Muscle of leg (tissue), 11 donors: ENCODE measurements around the gene CHIC1. TPM values are rescaled to one million over a fixed set of nuclear protein-coding genes. Genes with fewer than 3 reads are reported as not detected.
"Not testable (repeated sequence)": the region's sequence is repeated elsewhere in the genome, so short reads cannot be mapped to it uniquely, and the experiment has no call there.

Experiments
- DNase-seq: peaks from one replicate; pipeline ENCODE4 v3.0.0; 2013
- H3K27ac ChIP-seq: one replicate; pipeline ENCODE4 v1.5.1; 2013; ENCODE audit warnings: mild to moderate bottlenecking, low read length, control low read depth
- H3K27me3 ChIP-seq: one replicate; pipeline ENCODE4 v1.6.1; 2013; ENCODE audit warnings: low read length; ENCODE audit not compliant: control insufficient read depth, insufficient read depth
- H3K36me3 ChIP-seq: one replicate; pipeline ENCODE4 v1.6.1; 2013; ENCODE audit warnings: low read length; ENCODE audit not compliant: control insufficient read depth, insufficient read depth
- H3K4me1 ChIP-seq: one replicate; pipeline ENCODE4 v1.6.1; 2013; ENCODE audit warnings: low read length; ENCODE audit not compliant: control insufficient read depth, insufficient read depth
- H3K4me3 ChIP-seq: one replicate; pipeline ENCODE4 v1.5.1; 2013; ENCODE audit warnings: low read length, control low read depth
- H3K9me3 ChIP-seq: replicated peaks from 2 replicates; pipeline ENCODE4 v1.6.1; 2013; ENCODE audit warnings: low read depth, low read length; ENCODE audit not compliant: control insufficient read depth
- WGBS: methylation state at CpG from one replicate; pipeline ENCODE4 v1.1.5; 2013; ENCODE audit warnings: missing lambda C conversion rate; ENCODE audit not compliant: insufficient coverage; 5-methylcytosine and 5-hydroxymethylcytosine counted together
- polyA plus RNA-seq, 8 donors: library from polyadenylated mRNA; unstranded; fragments of 120-200 nt; gene quantifications; one replicate each; pipeline versions ENCODE4 v1.2.1 to v1.2.3, GENCODE V29; 2013; ENCODE audit warnings: inconsistent platforms in 1 of 8, low replicate concordance in 1 of 8; ENCODE audit not compliant: insufficient read length in 8 of 8, insufficient read depth in 1 of 8
- total RNA-seq: library from RNA; stranded (reverse); fragments of 120-200 nt; gene quantifications from one replicate; pipeline ENCODE4 v1.2.4, GENCODE V29; 2013

Gene CHIC1
- total and polyA plus RNA-seq, 9 donors = 5.7 to 9.0 (median 7.6) TPM

DNA sequence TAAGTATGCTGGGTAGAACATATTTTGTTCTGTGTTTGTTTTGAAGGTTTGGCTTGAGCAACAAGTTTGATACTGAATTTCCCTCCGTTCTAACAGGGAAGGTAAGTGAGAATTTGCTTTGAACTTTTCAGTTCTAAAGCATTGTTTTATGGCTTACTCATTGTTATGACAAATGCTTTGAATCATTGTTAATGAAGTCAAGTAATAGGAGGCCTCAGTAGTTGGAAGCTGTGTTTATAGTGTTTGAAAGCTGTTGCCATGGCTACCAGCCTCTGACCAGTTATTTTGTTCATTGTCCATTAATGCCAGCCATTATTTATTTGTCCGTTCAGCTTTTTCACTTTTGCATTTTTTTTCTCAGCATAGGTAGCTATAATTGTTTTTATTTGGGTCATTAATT lies 14.4 kb downstream of the CHIC1 start:
- H3K4me3 ChIP-seq = no peak overlapping the region
- no peaks in the 10 kb centered on the region for H3K36me3 ChIP-seq
- no peaks in the 10 kb centered on the region for H3K27me3 ChIP-seq
- 50% methylated on average over 1 of the region's 2 CpGs for WGBS
- H3K4me1 ChIP-seq = no peaks in the 10 kb centered on the region
- DNase-seq = peak; percentile 14
- no peak overlapping the region for H3K27ac ChIP-seq
- H3K9me3 ChIP-seq = no peaks in the 10 kb centered on the region

DNA sequence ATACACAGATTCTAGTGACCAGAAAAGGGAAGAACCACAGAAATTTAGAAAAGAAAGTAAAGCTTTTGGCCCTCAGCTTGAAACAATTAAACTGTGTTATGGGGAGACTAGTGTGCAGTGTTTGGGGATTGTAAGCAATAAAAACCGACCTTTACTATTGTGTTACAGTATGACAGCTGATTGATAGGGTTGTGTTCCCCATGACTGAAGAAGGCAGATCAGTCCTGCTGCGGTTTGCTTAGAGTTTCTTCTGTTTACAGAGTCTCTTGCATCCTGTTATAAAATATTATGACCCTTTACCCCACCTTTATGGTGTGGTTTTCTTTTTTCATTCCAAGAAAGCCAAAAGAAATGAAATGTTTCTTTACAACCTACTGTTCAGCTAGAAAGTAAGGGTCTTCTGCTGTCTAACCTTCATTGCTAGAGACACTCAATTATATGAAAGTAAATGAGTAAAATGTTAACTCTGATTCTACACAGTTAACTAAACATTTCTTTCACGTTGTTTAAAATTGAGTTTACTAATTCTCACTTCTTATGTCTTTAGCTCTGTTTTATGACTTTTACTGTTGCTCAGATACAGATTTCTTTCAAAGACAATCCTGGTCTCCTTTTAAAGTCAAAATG lies 18.1 kb downstream of the CHIC1 start:
- no peaks in the 10 kb centered on the region for H3K27me3 ChIP-seq
- H3K9me3 ChIP-seq = no peaks in the 10 kb centered on the region
- no peak overlapping the region for H3K4me3 ChIP-seq
- no peak overlapping the region for H3K27ac ChIP-seq
- DNase-seq = no peak
- H3K36me3 ChIP-seq = no peaks in the 10 kb centered on the region
- no CpG with 5 or more reads among the region's 3 CpGs for WGBS
- H3K4me1 ChIP-seq = no peaks in the 10 kb centered on the region

DNA sequence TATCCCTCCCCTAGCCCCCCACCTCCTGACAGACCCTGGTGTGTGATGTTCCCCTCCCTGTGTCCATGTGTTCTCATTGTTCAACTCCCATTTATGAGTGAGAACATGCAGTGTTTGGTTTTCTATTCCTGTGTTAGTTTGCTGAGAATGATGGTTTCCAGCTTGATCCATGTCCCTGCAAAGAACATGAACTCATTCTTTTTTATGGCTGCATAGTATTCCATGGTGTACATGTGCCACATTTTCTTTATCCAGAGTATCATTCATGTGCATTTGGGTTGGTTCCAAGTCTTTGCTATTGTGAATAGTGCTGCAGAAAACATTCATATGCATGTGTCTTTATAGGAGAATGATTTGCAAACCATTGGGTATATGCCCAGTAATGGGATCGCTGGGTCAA lies 34.8 kb downstream of the CHIC1 start:
- H3K4me1 ChIP-seq, H3K9me3 ChIP-seq, DNase-seq, H3K36me3 ChIP-seq, H3K27ac ChIP-seq, H3K27me3 ChIP-seq, H3K4me3 ChIP-seq: not testable (repeated sequence)
- WGBS = no CpG with 5 or more reads among the region's 1 CpG

GRCh38 chrX:73615022-73615421 lies 52.0 kb downstream of the CHIC1 start:
- Histone ChIP-seq H3K27ac (no peak overlapping the region), H3K36me3 (peaks cover 4% of the 10 kb centered on the region), H3K4me3 (no peak overlapping the region), H3K9me3 (peaks cover 7% of the 10 kb centered on the region), H3K4me1 (no peaks in the 10 kb centered on the region), H3K27me3 (peaks cover 4% of the 10 kb centered on the region)
- 83% methylated on average over 2 of the region's 3 CpGs for WGBS
- no peak for DNase-seq

GRCh38 chrX:73641669-73642068 lies 78.7 kb downstream of the CHIC1 start:
- not testable (repeated sequence) for H3K36me3 ChIP-seq, H3K27me3 ChIP-seq, H3K4me3 ChIP-seq, DNase-seq, H3K4me1 ChIP-seq, H3K27ac ChIP-seq
- no CpG with 5 or more reads among the region's 2 CpGs for WGBS
- peaks cover 18% of the 10 kb centered on the region for H3K9me3 ChIP-seq

GRCh38 chrX:73647212-73647611 lies 84.2 kb downstream of the CHIC1 start:
- H3K4me3 ChIP-seq = no peak overlapping the region
- H3K27me3 ChIP-seq = no peaks in the 10 kb centered on the region
- H3K4me1 ChIP-seq = no peaks in the 10 kb centered on the region
- peaks cover 21% of the 10 kb centered on the region for H3K9me3 ChIP-seq
- no peak for DNase-seq
- no peaks in the 10 kb centered on the region for H3K36me3 ChIP-seq
- WGBS = 100% methylated on average over 1 of the region's 1 CpG
- H3K27ac ChIP-seq = no peak overlapping the region

GRCh38 chrX:73647632-73648322 lies 84.8 kb downstream of the CHIC1 start:
- no peaks in the 10 kb centered on the region for H3K27me3 ChIP-seq
- no peak overlapping the region for H3K4me3 ChIP-seq
- H3K36me3 ChIP-seq = no peaks in the 10 kb centered on the region
- peaks cover 21% of the 10 kb centered on the region for H3K9me3 ChIP-seq
- no peaks in the 10 kb centered on the region for H3K4me1 ChIP-seq
- H3K27ac ChIP-seq = no peak overlapping the region
- DNase-seq = no peak

DNA sequence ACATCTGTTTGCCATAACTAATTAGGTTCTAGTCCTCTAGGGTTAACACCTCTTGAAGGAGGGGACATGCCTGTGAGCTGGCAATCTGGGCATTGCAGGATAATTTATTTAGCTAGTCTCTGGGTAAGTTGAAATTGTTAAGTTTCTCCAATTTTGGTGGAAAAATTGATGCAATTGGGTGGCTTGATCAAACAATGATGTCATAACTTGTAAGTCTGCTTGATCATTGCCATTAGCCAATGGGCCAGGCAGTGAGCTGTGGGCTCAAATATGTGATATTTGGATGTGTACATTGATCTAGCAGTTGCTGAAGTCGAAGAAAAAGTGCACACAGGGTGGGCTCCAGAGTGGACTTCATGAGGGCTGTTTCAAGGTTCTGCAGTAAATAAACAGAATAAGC lies 98.3 kb downstream of the CHIC1 start:
- peaks cover 22% of the 10 kb centered on the region for H3K9me3 ChIP-seq
- 78% methylated on average over 1 of the region's 1 CpG for WGBS
- not testable (repeated sequence) for H3K27me3 ChIP-seq, H3K27ac ChIP-seq, H3K4me3 ChIP-seq, DNase-seq, H3K36me3 ChIP-seq, H3K4me1 ChIP-seq

GRCh38 chrX:73668779-73669178 lies 105.8 kb downstream of the CHIC1 start:
- WGBS = 61% methylated on average over 3 of the region's 5 CpGs

DNA sequence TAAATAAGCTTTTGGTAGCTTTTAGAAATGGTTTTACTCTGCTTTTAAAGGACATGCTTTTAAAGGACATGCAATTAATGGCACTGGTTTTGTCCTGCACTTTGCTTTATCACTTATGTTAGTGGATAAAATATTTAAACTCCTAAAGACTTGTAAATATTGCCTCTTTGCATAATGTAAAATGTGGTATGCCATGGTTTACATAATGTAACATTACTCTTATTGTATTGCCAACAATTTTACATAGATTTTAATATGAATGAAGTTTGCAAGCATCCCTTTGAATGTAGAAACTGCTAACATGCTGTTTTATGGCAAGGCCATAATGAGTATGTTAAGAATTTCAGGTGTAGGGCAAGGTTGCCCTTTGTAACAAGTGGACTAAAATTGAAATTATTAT lies 118.4 kb downstream of the CHIC1 start:
- H3K4me3 ChIP-seq = no peak overlapping the region
- H3K36me3 ChIP-seq = no peaks in the 10 kb centered on the region
- no peak overlapping the region for H3K27ac ChIP-seq
- DNase-seq = no peak
- H3K9me3 ChIP-seq = peaks cover 4% of the 10 kb centered on the region
- no peaks in the 10 kb centered on the region for H3K4me1 ChIP-seq
- H3K27me3 ChIP-seq = no peaks in the 10 kb centered on the region

More at GRCh38 chrX:73668779-73669178, 105.8 kb downstream of the CHIC1 start:
- Histone ChIP-seq H3K27me3 (no peaks in the 10 kb centered on the region), H3K4me1 (no peaks in the 10 kb centered on the region), H3K4me3 (no peak overlapping the region), H3K27ac (no peak overlapping the region), H3K9me3 (peaks cover 7% of the 10 kb centered on the region), H3K36me3 (no peaks in the 10 kb centered on the region)
- DNase-seq = peak; percentile 0
